A673 (cell line): Measurements from ENCODE around the gene IQCH.

Experiments
- EZH2 ChIP-seq: fragments of 200-600 bp; sonication (generic); IDR thresholded peaks from 2 replicates; pipeline ENCODE4 v1.6.1; 2017; ENCODE audit warnings: borderline replicate concordance, low read depth, mild to moderate bottlenecking, mixed read lengths, antibody characterized with exemption, low read length; ENCODE audit not compliant: poor library complexity, severe bottlenecking
- TF ChIP-seq, protein P1 (sequence below): fragments of 300-800, 200-600 bp; sonication (generic); conservative IDR thresholded peaks from 2 replicates; pipeline ENCODE4 v1.5.1; 2017; ENCODE audit warnings: low read depth, mild to moderate bottlenecking, antibody characterized with exemption, low read length, moderate library complexity, mixed read lengths

DNA sequence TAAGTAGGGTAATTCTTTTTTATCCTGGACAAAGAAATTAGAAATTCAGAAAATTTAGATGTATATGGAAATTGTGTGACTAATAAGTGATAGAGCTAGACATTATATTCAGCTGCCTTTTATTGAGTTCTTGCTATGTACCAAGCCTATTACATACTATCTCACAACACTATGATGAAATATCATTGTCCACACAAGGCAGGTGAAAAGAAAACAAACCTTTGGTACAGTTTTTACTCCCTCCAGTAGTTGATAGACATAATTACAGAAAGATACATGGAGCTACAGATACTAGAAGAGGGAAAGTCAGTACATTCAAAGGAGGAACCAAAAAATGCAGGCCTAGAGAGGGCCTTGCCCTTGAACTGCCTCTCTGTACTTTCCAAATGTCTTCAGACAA lies 4.8 kb downstream of the IQCH start:
- TF ChIP-seq, protein P1, sequence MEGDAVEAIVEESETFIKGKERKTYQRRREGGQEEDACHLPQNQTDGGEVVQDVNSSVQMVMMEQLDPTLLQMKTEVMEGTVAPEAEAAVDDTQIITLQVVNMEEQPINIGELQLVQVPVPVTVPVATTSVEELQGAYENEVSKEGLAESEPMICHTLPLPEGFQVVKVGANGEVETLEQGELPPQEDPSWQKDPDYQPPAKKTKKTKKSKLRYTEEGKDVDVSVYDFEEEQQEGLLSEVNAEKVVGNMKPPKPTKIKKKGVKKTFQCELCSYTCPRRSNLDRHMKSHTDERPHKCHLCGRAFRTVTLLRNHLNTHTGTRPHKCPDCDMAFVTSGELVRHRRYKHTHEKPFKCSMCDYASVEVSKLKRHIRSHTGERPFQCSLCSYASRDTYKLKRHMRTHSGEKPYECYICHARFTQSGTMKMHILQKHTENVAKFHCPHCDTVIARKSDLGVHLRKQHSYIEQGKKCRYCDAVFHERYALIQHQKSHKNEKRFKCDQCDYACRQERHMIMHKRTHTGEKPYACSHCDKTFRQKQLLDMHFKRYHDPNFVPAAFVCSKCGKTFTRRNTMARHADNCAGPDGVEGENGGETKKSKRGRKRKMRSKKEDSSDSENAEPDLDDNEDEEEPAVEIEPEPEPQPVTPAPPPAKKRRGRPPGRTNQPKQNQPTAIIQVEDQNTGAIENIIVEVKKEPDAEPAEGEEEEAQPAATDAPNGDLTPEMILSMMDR: no peak
- TF ChIP-seq EZH2: no peak
